Stimulated activated CD8-positive, alpha-beta memory T cell treated with anti-CD3 and anti-CD28 coated beads, Interleukin-4, amount 100 ng/mL, for 24 hours (primary cell): ENCODE measurements around the gene MT1A.
"Not testable (repeated sequence)": the region's sequence is repeated elsewhere in the genome, so short reads cannot be mapped to it uniquely, and the experiment has no call there.

Experiments
- DNase-seq: peaks from one replicate; pipeline ENCODE4 v3.0.0-alpha.2; 2020; ENCODE audit warnings: low read depth

Gene MT1A

GRCh38 chr16:56658327-56658875, 19.9 kb downstream of the MT1A start:
- DNase-seq: no peak

- DNase-seq: peak; percentile 28
Observed at GRCh38 chr16:56662357-56663354, 24.2 kb downstream of the MT1A start.

- DNase-seq: no peak
Observed at GRCh38 chr16:56664506-56664905, 26.0 kb downstream of the MT1A start.

- not testable (repeated sequence) for DNase-seq
Observed at GRCh38 chr16:56665286-56666261, 27.1 kb downstream of the MT1A start.

- DNase-seq: peak; percentile 42
Observed at GRCh38 chr16:56667581-56668571, 29.4 kb downstream of the MT1A start, which contains the start of gene MT1G. Gene MT1G (minus strand): TSS chr16:56668065. CDS start chr16:56667993, 72 bp downstream.

GRCh38 chr16:56669005-56669839, 30.8 kb downstream of the MT1A start, which contains the start of gene MT1H:
Gene MT1H (plus strand): TSS chr16:56669814. CDS start chr16:56669885, 71 bp downstream.
- peak; percentile 22 for DNase-seq

GRCh38 chr16:56669840-56670619, 31.6 kb downstream of the MT1A start:
- DNase-seq: no peak

GRCh38 chr16:56670620-56670934, 32.1 kb downstream of the MT1A start:
- DNase-seq: no peak

- DNase-seq: not testable (repeated sequence)
Observed at GRCh38 chr16:56671691-56672090, 33.2 kb downstream of the MT1A start.

GRCh38 chr16:56672171-56672570, 33.7 kb downstream of the MT1A start:
- not testable (repeated sequence) for DNase-seq

- no peak for DNase-seq
Observed at GRCh38 chr16:56672761-56673536, 34.5 kb downstream of the MT1A start.

- DNase-seq: no peak
Observed at GRCh38 chr16:56673921-56674320, 35.5 kb downstream of the MT1A start.

GRCh38 chr16:56674570-56674969, 36.1 kb downstream of the MT1A start:
- DNase-seq: not testable (repeated sequence)

GRCh38 chr16:56675685-56676210, 37.3 kb downstream of the MT1A start:
- DNase-seq: peak; percentile 60

GRCh38 chr16:56677474-56677873, 39.0 kb downstream of the MT1A start:
- no peak for DNase-seq

GRCh38 chr16:56679078-56679730, 40.7 kb downstream of the MT1A start:
- DNase-seq: no peak

- no peak for DNase-seq
Observed at GRCh38 chr16:56679818-56680217, 41.4 kb downstream of the MT1A start.
